Measurements from ENCODE around the gene DOK7.

DNA sequence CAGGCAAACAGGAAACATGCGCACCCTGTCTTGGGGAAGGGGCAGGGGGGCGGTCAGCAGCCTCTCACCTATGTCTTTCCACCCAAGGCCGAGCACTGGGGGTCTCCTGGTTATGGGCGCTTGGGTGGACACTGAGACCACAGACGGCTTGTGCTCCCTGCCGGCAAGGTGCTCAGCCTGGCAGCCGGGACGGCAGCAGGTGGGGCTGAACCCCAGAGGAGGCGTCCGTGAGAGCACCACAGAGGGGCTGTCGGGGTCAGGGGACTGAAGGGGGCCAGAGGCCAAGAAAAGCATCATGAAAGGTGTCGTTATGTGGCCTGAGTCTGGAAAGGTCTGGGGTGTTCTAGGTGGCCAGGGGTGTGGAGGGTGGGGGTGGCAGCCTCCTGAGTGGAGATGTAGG, 19.6 kb downstream of the DOK7 start:
- TF ChIP-seq, protein P1, sequence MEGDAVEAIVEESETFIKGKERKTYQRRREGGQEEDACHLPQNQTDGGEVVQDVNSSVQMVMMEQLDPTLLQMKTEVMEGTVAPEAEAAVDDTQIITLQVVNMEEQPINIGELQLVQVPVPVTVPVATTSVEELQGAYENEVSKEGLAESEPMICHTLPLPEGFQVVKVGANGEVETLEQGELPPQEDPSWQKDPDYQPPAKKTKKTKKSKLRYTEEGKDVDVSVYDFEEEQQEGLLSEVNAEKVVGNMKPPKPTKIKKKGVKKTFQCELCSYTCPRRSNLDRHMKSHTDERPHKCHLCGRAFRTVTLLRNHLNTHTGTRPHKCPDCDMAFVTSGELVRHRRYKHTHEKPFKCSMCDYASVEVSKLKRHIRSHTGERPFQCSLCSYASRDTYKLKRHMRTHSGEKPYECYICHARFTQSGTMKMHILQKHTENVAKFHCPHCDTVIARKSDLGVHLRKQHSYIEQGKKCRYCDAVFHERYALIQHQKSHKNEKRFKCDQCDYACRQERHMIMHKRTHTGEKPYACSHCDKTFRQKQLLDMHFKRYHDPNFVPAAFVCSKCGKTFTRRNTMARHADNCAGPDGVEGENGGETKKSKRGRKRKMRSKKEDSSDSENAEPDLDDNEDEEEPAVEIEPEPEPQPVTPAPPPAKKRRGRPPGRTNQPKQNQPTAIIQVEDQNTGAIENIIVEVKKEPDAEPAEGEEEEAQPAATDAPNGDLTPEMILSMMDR (IDR thresholded peaks at IDR 0.05): no peak
- no peak for TF ChIP-seq POLR2A (IDR thresholded peaks at IDR 0.05)

All from body of pancreas (tissue), 4 donors.